GM19240 (cell line): Measurements from ENCODE around the gene FAM20C.

Experiments
- DNase-seq: peaks from one replicate; pipeline ENCODE4 v3.0.0; 2011; ENCODE audit warnings: low spot score; ENCODE audit not compliant: insufficient read length

The FAM20C gene

GRCh38 chr7:191981-192649, at the start of gene FAM20C:
FAM20C (plus strand) TSS chr7:192571; CDS start chr7:193200, 629 bp downstream.
- no peak for DNase-seq

- no peak for DNase-seq
Observed at GRCh38 chr7:143145-143751, 49.1 kb upstream of the FAM20C start.

DNA sequence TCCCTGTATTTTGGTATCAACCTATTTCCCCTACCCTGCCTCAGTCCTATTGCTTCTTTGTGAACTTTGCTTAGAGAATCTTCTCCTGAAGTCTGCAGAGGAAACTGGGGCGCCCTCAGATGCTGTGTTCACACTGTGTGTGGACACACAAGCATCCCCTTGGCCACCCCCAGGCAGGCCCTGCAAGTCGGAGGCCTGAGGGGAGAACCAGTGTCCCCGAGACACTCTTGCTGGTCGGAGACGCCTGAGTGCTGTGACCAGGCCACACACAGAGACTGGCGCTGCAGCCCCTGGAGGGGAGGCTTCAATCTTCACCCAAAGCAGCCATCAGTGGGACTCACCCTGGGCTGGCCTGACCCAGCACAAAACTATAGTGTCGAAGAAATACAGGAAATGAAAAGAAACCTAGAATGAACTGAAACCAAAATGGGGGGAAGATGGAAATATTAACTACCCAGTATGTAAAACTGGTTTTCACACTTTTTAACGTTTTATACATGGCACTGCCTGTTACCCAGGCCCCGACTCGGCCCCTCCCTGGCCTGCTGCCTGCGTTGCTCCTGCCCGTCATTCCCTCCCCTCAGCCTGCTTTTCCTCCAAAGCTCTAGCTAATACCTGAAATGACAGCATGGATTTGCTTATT, 48.4 kb upstream of the FAM20C start:
- DNase-seq, result no peak

DNA sequence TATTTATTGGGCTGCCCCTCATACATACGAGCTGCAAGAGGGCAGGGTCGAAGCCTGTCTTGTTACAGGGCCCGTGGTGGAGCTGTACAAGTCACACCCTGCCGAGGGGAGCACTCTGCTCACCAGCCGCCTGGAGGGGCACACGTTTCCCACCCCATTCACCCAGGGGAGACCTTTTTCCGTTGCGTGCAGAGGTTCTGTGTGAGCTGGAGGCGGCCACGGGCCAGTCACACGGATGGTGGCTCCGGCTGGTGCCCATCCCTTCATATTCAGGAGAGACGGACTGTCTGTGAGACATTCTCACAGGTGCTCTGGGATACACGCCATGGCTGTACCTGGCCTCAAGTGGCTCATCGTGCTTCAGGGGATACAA, 47.9 kb upstream of the FAM20C start:
- DNase-seq, result no peak

- DNase-seq, result no peak
Observed at GRCh38 chr7:145863-146262, 46.5 kb upstream of the FAM20C start.

DNA sequence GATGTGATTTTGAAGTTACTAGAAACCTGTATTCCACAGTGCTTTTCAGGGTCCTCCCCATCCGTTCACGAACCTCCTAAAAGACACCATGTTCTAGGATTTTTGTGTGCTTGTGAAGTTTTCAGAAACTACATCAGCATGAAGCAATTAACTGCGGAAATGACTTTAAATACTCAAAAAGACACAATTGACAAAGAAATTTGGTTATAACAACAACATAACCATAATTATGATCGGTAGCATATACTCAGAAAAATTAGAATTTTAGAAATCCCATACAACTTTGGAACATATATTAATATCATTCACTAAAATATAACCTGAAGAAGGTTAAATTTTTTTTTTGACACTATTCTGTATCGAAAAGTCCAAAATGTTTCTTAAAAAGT, 43.8 kb upstream of the FAM20C start:
- DNase-seq, result no peak

DNA sequence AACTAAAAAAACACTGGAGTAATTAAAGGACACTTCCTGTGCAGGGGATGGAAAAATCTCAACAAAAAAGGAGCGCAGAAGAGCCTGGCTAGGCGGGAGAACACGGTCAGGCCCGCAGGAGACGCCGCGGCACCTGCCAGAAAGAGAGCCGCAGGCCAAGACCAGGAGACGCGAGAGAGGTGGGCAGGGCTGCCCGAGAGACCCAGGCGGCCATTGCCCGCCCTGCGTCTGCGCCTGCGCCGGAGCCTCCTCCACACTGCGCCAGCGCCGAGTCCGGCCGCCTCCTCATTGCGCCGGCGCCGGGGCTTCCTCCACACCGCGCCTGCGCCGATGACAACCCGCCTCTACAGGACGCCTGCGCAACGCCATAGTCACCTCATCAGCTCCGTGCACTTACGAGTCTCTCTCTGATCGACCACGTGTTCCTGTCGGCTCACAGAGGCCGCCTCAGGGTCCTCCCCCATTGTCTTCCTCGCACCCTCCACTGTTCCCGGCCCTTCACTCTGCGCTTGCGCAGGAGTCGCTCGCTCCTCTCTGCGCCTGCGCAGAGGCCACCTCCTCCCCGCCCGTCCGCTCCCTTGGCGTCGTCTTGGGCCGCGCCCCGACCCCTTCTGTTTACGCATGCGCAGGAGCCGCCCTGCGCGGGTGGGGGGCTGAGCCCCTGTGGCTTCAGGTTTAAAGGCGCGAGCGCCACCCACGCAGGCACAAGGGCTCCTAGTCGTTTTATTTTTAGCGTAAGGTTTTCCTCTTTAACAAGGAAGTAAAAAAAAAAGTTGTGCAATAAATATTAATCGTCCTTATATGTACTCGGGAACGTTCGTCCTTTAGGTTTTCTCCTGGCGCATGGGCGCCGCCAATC, 43.2 kb upstream of the FAM20C start:
- peak; percentile 86 for DNase-seq

GRCh38 chr7:149791-150636, 42.4 kb upstream of the FAM20C start:
- no peak for DNase-seq

- no peak for DNase-seq
Observed at GRCh38 chr7:150811-151221, 41.6 kb upstream of the FAM20C start.

DNA sequence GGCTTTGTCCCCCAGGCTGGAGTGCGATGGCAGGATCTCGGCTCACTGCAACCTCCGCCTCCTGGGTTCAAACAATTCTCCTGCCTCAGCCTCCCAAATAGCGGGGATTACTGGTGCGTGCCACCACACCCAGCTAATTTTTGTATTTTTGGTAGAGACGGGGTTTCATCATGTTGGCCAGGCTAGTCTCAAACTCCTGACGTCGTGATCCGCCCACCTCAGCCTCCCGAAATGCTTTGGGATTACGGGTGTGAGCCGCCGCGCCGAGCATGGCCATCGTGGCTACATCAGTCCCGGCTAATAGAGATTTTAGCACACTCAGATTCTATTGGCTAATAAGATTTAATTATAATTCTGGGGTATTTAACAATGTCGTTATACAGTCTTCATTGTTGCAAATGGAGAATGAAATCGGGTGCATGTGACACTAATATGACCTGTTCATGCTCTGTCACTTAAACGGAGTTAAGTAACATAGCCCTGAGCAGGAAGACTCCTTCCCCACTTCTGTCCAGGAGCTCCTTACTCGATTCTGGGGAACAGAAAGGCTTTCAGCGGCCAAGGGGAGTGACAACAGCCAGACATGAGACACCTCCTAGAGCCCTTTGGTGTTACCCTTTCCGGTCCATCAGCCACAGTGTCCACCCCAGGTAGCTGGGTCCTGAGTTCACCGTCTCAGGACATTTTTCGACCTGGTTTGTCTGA, 40.9 kb upstream of the FAM20C start:
- no peak for DNase-seq

DNA sequence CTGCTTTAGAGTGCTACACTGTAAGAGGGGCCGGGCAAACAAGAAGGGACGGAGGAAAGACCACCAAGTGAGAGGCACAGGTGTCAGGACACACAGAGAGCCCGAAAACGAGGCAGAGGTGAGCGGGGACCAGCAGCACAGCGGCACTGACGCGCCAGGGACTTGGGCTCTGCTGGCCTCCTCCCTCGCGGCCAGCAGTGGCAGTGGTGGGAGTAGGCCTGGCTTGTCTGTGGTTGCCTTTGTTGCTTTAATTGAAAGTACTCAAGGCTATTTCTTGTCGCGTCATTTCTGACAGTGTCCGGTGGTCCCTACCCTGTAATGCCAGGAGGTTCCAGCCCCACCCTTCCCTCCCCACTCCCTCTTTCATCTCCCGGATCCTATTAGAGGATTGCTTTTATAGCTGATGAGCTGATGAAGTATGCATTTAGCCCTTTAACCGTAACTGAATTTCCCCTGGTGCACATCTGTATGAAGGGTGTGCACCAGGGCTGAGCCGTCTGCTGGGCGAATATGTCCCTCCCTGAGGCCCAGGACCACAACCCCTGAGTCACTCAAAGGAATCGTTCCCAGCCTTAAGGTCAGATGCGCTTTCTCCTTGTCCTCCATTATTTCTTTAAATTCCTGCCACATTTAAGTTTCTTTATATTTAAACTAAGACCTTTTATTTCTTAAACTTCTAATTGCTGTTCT, 39.5 kb upstream of the FAM20C start:
- no peak for DNase-seq

GRCh38 chr7:153604-154003, 38.8 kb upstream of the FAM20C start:
- no peak for DNase-seq

DNA sequence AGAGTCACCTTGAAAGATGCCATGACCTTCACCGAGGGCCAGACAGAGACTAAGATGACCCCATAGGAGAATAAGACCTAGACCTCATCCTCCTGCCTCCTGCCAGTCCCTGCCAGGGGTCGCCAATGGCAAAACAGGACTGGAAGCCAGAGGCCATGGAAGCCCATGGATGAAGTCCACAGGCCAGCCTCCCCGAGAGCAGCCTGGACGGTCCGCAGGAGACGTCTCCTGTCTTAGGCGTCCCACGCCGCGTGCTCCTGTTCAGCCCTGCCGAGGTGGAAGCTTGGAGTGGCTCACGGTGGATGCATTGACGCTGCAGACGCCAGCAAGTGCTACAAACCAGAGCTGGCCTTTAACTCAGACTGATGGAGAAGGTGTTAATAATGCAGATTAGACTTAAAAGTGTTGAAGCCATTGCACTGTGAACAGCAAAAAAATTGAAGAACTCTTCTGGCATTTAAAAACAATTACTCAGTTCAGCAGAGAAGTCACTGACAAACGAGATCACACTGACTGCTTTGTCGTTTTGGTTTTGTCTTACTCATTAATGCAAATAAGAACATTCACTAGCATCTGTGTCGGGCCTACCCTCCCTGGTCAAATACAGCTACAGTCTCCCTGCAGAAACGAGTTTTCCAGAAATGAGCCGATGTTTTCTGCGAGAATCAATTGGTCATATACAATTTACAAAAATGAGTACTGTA, 38.1 kb upstream of the FAM20C start:
- no peak for DNase-seq

- DNase-seq, result no peak
Observed at GRCh38 chr7:155469-155900, 36.9 kb upstream of the FAM20C start.

GRCh38 chr7:156111-157007, 36.0 kb upstream of the FAM20C start:
- no peak for DNase-seq

- no peak for DNase-seq
Observed at GRCh38 chr7:157008-157310, 35.4 kb upstream of the FAM20C start.

- DNase-seq, result no peak
Observed at GRCh38 chr7:157771-158625, 34.4 kb upstream of the FAM20C start.
